NCI-H146 treated with DMSO at 0.1 percent for 48 hours (cell line): ENCODE results near the gene HERC6.
"Not testable (repeated sequence)": the region's sequence is repeated elsewhere in the genome, so short reads cannot be mapped to it uniquely, and the experiment has no call there.

ENCODE experiments used
- DNase-seq: peaks from one replicate; lab custom pipeline; 2025; ENCODE audit not compliant: unreplicated experiment; lab: John Stamatoyannopoulos, UW

Gene HERC6

GRCh38 chr4:88378691-88379559 is at the start of gene HERC6:
HERC6 (plus strand) TSS chr4:88378852; CDS start chr4:88378922, 70 bp downstream.
- peak; percentile 2 for DNase-seq

- DNase-seq = no peak
Observed at GRCh38 chr4:88333741-88334405, 44.8 kb upstream of the HERC6 start.

- DNase-seq = no peak
Observed at GRCh38 chr4:88335092-88335665, 43.5 kb upstream of the HERC6 start.

- DNase-seq = no peak
Observed at GRCh38 chr4:88341227-88342192, 37.1 kb upstream of the HERC6 start.

GRCh38 chr4:88346902-88347301 is 31.8 kb upstream of the HERC6 start:
- not testable (repeated sequence) for DNase-seq

- not testable (repeated sequence) for DNase-seq
Observed at GRCh38 chr4:88348761-88349160, 29.9 kb upstream of the HERC6 start.

- no peak for DNase-seq
Observed at GRCh38 chr4:88350786-88351185, 27.9 kb upstream of the HERC6 start.

GRCh38 chr4:88352062-88352740 is 26.5 kb upstream of the HERC6 start:
- no peak for DNase-seq

- DNase-seq = no peak
Observed at GRCh38 chr4:88353324-88353723, 25.3 kb upstream of the HERC6 start.

- DNase-seq = no peak
Observed at GRCh38 chr4:88356771-88357170, 21.9 kb upstream of the HERC6 start.

- no peak for DNase-seq
Observed at GRCh38 chr4:88357262-88357661, 21.4 kb upstream of the HERC6 start.

GRCh38 chr4:88359558-88359957 is 19.1 kb upstream of the HERC6 start:
- DNase-seq = no peak

- no peak for DNase-seq
Observed at GRCh38 chr4:88360256-88360655, 18.4 kb upstream of the HERC6 start.

GRCh38 chr4:88360791-88361190 is 17.9 kb upstream of the HERC6 start:
- DNase-seq = no peak

GRCh38 chr4:88361217-88361773 is 17.4 kb upstream of the HERC6 start:
- not testable (repeated sequence) for DNase-seq

- no peak for DNase-seq
Observed at GRCh38 chr4:88366460-88366859, 12.2 kb upstream of the HERC6 start.

- no peak for DNase-seq
Observed at GRCh38 chr4:88367826-88368225, 10.8 kb upstream of the HERC6 start.

- DNase-seq = not testable (repeated sequence)
Observed at GRCh38 chr4:88369180-88369812, 9.4 kb upstream of the HERC6 start.

- DNase-seq = no peak
Observed at GRCh38 chr4:88381123-88381522, 2.5 kb downstream of the HERC6 start.
